Urinary bladder (tissue), 4 donors: ENCODE results near the gene LTA4H. TPM values are rescaled to one million over a fixed set of nuclear protein-coding genes. Genes with fewer than 3 reads are reported as not detected.

Experiments used
- DNase-seq: peaks from one replicate; pipeline ENCODE4 v3.0.0-alpha.2; 2015; ENCODE audit errors: extremely low spot score
- H3K27ac ChIP-seq: one replicate; pipeline ENCODE4 v1.5.1; 2013; ENCODE audit warnings: low read depth, mild to moderate bottlenecking, moderate library complexity
- H3K36me3 ChIP-seq: one replicate; pipeline ENCODE4 v1.6.1; 2013; ENCODE audit warnings: mild to moderate bottlenecking, moderate library complexity; ENCODE audit not compliant: insufficient read depth
- H3K4me1 ChIP-seq: one replicate; pipeline ENCODE4 v1.6.1; 2013; ENCODE audit warnings: mild to moderate bottlenecking, moderate library complexity; ENCODE audit not compliant: insufficient read depth
- H3K4me3 ChIP-seq: one replicate; pipeline ENCODE4 v1.5.1; 2013; ENCODE audit warnings: low read depth, low read length
- WGBS: extraction: QIAGEN DNeasy Blood & Tissue Kit; methylation state at CpG from one replicate; pipeline ENCODE4 v1.1.7; 2013; 5-methylcytosine and 5-hydroxymethylcytosine counted together
- polyA plus RNA-seq: library from polyadenylated mRNA; stranded (reverse); fragments of 200-250 nt; gene quantifications from one replicate; pipeline ENCODE4 v1.2.3, GENCODE V29; 2013
- total RNA-seq: library from RNA; depleted of rRNA; stranded (reverse); fragments of >200 nt; gene quantifications from one replicate; pipeline ENCODE4 v1.2.3, GENCODE V29; 2014
- donor health status: healthy with polysubstance abuse.
- donor health status: healthy.

Gene LTA4H
- total and polyA plus RNA-seq, 2 donors: 55.3 to 79.3 TPM

DNA sequence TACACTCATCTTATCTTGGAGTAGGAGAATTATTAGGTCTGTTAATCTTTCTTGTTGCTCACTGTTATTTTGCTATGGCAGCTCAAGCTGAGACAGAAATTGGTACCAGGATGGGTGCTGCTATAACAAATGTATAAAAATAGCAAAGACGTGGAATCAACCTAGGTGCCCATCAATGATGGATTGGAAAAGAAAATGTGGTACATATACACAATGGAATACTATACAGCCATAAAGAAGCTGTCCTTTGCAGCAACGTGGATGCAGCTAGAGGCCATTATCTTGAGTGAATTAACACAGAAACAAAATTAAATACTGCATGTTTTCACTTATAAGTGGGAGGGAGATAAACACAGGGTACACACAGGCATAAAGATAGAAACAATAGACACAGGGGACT, 14.8 kb upstream of the LTA4H start:
- Histone ChIP-seq H3K27ac (no peak overlapping the region), H3K4me1 (no peaks in the 10 kb centered on the region), H3K4me3 (no peak overlapping the region), H3K36me3 (no peaks in the 10 kb centered on the region)
- DNase-seq: no peak
- 73% methylated on average over 2 of the region's 2 CpGs for WGBS

DNA sequence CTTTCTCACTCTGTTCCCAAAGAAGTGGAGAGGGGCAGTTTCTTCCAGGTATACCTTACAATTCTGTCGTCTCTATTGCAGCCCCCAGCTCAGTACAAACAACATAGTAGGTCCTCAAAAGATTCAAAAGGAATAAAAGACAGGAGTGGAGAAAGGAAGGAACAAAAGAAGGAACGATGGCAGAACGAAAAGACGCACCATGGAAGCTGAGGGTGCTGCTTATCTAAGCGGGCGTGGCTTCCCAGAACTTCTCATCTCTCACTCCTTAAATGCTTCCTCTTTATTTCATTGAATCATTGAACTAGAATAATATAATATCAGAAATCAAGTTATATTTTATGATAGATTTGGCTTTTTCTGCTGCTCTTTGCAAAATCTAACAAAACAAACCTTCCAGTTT, 13.7 kb upstream of the LTA4H start:
- DNase-seq: no peak
- Histone ChIP-seq H3K4me1 (no peaks in the 10 kb centered on the region), H3K4me3 (no peak overlapping the region), H3K27ac (no peak overlapping the region), H3K36me3 (no peaks in the 10 kb centered on the region)
- whole genome bisulfite sequencing: 77% methylated on average over 6 of the region's 6 CpGs

DNA sequence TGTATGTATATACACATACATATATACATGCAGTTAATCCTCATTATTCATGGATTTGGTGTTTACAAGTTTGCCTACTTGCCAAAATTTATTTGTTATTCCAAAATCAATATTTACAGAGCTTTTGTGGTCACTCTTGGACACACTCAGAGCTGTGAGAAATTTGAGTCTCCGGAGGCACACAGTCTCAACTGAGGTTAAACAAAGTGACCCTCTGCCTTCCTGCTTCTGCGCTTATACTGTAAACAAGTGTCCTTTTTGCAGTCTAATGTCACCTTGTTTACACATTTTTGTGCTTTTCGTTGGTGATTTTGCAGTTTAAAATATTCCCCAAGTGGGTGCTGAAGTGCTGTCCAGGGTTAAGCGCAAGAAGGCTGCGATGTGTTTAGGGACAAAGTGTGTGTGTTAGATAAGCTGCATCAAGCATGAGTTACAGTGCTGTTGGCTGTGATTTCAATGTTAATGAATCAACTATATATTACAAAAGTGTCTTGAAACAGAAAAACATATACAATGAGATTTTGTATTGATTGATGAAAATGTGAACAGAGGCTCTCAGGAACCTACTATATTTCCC, 13.1 kb upstream of the LTA4H start:
- no peak overlapping the region for H3K4me3 ChIP-seq
- no peak overlapping the region for H3K27ac ChIP-seq
- WGBS: 38% methylated on average over 5 of the region's 5 CpGs
- no peak for DNase-seq
- H3K36me3 ChIP-seq: no peaks in the 10 kb centered on the region
- no peaks in the 10 kb centered on the region for H3K4me1 ChIP-seq

DNA sequence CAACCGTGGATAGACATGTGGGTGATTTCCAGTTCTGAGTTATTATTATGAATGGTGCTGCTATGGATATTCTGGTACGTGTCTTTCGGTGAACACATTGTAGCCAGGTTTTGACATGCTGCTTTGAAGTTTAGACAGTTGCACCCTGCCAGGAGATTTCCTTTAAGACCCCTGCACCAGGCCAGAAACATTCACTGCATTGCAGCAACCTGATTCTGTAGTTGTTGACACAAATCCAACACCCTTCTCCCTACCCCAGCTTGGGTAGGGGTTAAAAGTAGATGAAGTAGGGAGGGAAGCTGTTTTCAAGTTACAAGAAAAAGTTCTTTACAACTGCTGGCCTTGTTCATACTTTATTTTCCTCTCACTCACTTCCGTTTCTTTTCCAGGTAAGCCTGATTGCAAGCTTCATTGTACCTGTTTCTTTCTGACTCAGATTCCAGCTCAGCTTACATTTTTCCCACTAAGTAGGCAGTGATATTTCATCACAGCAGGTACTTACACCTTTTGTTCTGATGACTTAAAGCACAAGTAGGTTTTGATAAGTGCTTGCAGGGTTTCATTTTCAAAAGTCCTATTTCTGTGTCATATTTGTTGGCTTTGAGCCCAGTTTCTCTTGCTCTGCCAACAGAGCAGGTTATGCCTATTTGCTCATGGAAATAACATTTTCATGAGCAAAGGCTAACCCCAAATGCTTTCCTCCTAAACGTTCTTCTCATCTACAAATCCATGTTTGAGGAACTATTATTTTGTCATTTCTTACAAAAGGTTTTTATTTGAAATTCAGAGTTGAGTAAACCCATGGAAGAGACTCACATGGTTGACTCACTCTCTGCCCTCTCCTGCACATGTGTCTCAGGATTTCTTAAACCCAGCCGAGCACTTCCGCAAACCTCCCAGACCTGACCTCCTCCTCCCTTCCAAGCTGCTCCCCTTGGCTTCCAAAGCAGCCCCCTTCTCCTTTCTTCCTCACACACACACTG, 12.1 kb upstream of the LTA4H start:
- DNase-seq: no peak
- Histone ChIP-seq H3K27ac (no peak overlapping the region), H3K36me3 (no peaks in the 10 kb centered on the region), H3K4me1 (no peaks in the 10 kb centered on the region), H3K4me3 (no peak overlapping the region)
- 56% methylated on average over 7 of the region's 7 CpGs for WGBS

DNA sequence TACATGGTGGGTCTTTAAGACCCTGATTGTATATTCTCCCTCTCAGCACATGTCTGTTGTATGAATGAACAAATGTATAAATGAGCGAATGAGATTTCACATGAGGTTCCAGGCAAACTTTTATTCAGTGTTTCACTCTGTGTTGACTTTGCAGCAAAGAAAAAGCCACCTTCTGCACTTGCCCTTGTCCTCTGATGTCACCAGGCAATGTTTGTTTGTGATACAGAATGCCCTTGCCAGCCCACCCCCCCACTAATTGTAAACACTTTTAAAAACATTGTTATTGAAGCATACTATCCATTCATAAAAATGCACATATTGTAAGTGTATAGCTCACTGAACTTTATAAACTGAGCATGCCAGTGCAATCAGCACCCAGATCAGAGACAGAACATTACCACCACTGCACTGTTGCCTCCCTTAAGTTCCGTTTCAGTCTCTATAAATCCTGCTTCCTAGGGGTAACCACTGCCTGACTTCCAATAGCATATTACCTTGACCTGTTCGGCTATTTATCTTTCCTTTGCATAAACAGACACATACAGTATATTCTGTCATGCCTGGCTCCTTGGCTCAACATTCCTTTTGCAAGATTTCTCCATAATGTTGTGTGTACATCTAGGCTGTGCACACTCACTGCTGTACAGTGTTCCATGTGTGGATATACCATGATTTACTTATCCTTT, 11.3 kb upstream of the LTA4H start:
- H3K4me1 ChIP-seq: no peaks in the 10 kb centered on the region
- no peak overlapping the region for H3K4me3 ChIP-seq
- H3K36me3 ChIP-seq: no peaks in the 10 kb centered on the region
- no peak for DNase-seq
- WGBS: 63% methylated on average over 3 of the region's 3 CpGs
- H3K27ac ChIP-seq: no peak overlapping the region

DNA sequence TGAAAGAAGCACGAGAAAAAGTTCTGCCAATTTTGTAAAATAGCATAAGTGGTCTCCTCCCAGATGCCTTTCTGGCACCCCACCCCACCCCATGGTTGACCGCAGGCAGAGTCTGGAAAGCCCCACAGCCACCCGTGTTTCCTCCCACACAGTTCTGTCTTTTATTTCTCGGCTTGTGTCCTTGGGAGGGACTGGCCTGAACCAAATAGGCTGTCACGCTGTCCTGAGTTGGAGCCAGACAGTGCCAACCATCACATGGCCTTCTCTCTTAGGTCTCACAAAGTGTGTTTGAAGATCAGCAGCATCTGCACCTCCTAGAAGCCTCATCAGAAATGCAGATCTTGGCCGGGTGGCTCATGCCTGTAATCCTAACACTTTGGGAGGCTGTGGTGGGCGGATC, 10.2 kb upstream of the LTA4H start:
- Histone ChIP-seq H3K27ac (no peak overlapping the region), H3K4me3 (no peak overlapping the region), H3K36me3 (no peaks in the 10 kb centered on the region), H3K4me1 (no peaks in the 10 kb centered on the region)
- DNase-seq: no peak
- 89% methylated on average over 7 of the region's 7 CpGs for WGBS

DNA sequence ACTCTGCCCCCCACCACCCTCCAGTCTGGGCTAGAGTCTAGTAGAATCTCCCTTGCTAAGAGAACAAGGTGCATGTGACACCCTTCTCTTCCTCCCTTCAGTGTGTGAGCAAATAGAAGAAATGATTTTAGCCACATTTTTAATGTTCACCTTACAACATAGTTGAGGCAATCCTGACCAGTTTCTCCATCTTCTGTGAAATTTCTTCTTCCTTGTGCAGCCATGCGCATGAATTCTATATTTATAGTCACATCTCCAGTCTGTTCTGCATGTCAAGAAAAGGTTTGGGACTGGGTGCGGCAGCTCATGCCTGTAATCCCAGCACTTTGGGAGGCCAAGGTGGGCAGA, 9.5 kb upstream of the LTA4H start:
- WGBS: 94% methylated on average over 2 of the region's 2 CpGs
- no peak for DNase-seq
- Histone ChIP-seq H3K4me1 (no peaks in the 10 kb centered on the region), H3K36me3 (no peaks in the 10 kb centered on the region), H3K27ac (no peak overlapping the region), H3K4me3 (no peak overlapping the region)

DNA sequence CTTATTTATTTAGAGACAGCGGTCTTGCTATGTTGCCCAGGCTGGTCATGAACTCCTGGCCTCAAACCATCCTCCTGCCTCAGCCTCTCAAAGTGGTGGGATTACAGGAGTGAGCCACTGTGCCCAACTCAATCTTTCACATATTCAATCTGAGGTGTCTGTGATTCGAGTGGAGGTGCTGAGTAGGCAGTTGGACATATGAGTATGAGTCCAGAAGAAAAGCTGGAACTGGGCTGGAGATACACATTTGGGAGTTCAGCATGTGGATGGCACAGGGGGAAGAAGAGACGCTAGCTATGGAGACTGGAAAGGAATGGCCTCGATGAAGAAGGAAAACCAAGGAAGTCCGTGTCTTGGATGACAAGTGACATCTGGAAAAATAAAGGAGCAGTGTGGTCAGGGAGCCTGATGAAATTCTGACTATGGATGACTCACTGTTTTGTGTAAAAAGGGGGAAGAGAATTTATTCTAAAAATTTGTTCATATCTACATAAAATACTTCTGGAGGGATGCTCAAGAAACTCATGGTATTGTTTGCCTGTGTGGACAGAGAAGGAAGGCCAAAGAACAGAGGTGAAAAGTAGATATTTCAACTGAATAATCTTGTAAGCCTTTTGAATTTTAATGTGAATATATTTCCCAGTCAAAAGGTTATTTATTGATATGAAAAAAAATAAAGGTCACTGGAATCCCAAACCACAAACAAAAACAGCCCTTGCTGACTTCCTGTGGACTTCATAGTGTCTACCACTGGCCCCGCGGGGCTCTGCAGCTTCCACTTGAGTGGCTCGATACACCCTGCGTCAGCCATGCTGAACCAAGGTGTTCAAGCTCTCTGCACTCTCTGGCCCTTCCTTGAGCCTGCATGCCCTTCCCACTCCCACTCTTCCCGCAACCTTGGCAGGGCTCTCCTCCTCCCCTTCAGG, 8.9 kb upstream of the LTA4H start:
- Histone ChIP-seq H3K36me3 (no peaks in the 10 kb centered on the region), H3K4me1 (no peaks in the 10 kb centered on the region), H3K4me3 (no peak overlapping the region), H3K27ac (no peak overlapping the region)
- WGBS: 73% methylated on average over 10 of the region's 10 CpGs
- DNase-seq: no peak

DNA sequence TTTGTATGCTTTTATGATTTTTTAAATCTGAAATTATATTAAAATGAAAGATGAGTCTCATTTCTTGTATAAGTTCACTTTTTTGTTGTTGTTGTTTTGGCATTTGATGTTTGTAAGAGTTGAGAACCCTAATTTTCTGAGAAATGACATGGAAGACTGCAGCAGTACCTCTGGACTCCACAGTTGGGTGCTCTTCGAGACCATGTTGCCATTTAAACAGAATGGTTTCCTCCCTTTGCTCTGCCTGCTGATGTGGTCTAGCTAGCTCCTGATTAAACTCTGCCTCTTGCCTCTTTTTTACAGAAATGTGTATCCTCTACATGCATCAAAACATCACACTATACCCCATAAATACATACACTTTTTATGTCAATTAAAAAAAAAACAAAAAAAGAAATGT, 5.8 kb upstream of the LTA4H start:
- DNase-seq: no peak
- H3K4me3 ChIP-seq: no peak overlapping the region
- WGBS: 83% methylated on average over 1 of the region's 1 CpG
- H3K4me1 ChIP-seq: no peaks in the 10 kb centered on the region
- no peaks in the 10 kb centered on the region for H3K36me3 ChIP-seq
- no peak overlapping the region for H3K27ac ChIP-seq

DNA sequence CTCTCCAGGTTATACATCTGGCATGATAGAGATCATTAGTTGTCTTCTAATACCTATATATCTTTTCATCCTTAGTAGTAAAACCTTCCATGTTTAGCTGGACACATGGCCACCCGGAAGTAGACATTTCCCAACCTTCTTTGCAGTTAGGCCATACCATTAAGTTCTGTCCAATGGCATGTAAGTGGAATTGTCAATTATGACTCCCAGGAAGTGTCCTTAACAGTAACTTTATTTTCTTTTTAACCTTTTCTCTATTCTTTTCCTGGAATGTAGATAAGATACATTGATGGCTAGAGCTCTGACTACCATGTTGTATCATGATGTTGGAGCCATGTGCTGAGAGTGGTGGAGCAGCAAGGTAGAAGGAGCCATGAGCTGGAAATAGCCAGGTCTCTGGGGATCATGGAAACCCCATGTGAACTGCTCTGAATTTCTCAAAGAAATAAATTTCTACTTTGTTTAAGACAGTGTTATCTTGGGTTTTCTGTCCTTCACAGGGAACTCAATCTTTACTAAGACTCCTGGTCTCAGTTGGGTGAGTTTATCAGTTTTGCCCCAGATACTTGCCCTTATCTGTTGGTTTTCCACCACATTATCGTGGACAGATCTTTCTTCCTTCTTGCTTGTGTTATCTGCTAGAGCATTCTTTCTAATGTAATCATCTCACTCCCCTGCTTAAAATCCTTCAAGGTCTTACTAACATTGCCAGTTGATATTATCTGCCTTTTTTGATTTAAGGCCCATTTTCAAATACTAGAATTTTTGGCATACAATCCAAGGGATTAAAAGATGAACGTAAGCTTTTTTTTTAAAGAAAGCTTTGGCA, 5.1 kb upstream of the LTA4H start:
- Histone ChIP-seq H3K4me1 (no peaks in the 10 kb centered on the region), H3K36me3 (no peaks in the 10 kb centered on the region), H3K27ac (no peak overlapping the region), H3K4me3 (no peak overlapping the region)
- DNase-seq: no peak
- 48% methylated on average over 3 of the region's 3 CpGs for WGBS

DNA sequence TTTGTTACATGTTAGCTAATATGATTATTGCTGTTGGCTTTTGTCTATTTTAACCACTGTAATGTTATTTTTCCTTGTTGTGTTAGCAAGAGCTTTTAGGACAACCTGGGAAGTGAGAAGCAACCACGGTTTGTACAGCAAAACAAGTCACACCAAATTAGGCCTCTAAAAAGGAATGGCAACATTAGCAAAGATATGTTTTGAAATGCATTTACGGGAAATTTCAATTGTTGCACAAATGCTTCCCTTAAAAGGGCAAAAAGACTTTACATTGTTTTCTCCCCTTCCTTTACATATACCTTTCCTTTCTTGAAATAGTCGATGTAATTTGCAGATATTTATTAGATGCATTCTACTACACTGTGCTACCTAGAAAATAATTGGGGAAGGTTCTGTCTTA, 4.1 kb upstream of the LTA4H start:
- no peak overlapping the region for H3K27ac ChIP-seq
- no peaks in the 10 kb centered on the region for H3K4me1 ChIP-seq
- H3K36me3 ChIP-seq: no peaks in the 10 kb centered on the region
- 86% methylated on average over 3 of the region's 3 CpGs for WGBS
- DNase-seq: no peak
- no peak overlapping the region for H3K4me3 ChIP-seq

DNA sequence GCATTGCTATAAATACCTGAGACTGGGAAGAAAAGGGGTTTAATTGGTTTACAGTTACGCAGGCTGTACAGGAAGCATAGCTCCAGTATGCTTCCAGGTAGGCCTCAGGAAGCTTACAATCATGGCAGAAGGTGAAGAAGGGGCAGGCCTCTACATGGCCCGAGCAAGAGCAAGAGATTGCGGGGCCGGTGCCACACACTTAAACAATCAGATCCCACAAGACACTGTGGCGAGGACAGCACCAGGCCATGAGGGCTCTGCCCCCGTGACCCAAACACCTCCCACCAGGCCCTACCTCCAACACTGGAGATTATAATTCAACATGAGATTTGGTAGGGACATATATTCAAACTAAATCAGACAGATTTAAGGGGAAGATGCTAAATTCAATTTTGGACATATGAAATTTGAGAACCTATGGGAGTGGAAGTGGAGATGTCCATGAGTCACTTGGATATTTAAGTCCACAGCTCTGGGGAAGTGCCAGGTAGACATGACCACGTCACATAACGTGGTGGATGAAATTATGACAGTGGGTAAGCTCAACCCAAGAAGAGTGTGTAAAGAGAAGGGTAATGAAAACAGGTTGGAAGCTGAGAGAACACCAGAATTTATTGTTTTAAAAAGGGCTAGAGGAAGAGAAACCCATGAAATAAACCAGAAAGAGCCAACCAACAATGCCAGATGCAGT, 1.5 kb upstream of the LTA4H start:
- DNase-seq: no peak
- no peak overlapping the region for H3K27ac ChIP-seq
- no peak overlapping the region for H3K4me3 ChIP-seq
- 92% methylated on average over 8 of the region's 8 CpGs for WGBS
- no peaks in the 10 kb centered on the region for H3K4me1 ChIP-seq
- no peaks in the 10 kb centered on the region for H3K36me3 ChIP-seq
